ENCODE measurements around the gene FAM170B. TPM values are rescaled to one million over a fixed set of nuclear protein-coding genes. Genes with fewer than 3 reads are reported as not detected.
A peak's percentile ranks its signal among the peaks of the same experiment; 100 is the strongest.

The FAM170B gene
- total RNA-seq, 1 donor, result not detected

- no peaks in the 10 kb centered on the region for H3K27me3 ChIP-seq (ENCODE audit: insufficient read depth, low read length)
- H4K20me1 ChIP-seq (ENCODE audit: insufficient read depth, low read length), result no peaks in the 10 kb centered on the region
- TF ChIP-seq, protein P1, sequence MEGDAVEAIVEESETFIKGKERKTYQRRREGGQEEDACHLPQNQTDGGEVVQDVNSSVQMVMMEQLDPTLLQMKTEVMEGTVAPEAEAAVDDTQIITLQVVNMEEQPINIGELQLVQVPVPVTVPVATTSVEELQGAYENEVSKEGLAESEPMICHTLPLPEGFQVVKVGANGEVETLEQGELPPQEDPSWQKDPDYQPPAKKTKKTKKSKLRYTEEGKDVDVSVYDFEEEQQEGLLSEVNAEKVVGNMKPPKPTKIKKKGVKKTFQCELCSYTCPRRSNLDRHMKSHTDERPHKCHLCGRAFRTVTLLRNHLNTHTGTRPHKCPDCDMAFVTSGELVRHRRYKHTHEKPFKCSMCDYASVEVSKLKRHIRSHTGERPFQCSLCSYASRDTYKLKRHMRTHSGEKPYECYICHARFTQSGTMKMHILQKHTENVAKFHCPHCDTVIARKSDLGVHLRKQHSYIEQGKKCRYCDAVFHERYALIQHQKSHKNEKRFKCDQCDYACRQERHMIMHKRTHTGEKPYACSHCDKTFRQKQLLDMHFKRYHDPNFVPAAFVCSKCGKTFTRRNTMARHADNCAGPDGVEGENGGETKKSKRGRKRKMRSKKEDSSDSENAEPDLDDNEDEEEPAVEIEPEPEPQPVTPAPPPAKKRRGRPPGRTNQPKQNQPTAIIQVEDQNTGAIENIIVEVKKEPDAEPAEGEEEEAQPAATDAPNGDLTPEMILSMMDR (IDR thresholded peaks at IDR 0.05; ENCODE audit: extremely low read depth, low read depth, low read length), result no peak
- H3K79me2 ChIP-seq (ENCODE audit: insufficient read depth, low read length), result no peaks in the 10 kb centered on the region
- peaks cover 34% of the 10 kb centered on the region for H3K4me1 ChIP-seq (ENCODE audit: insufficient read depth, low read length)
- peak overlapping the region; percentile 71 for H3K4me2 ChIP-seq (ENCODE audit: insufficient read depth, low read length)
- DNase-seq (ENCODE audit: insufficient read length, low spot score, missing footprints), result no peak
- no peak overlapping the region for H3K4me3 ChIP-seq (ENCODE audit: insufficient read depth, low read length)
- H3K36me3 ChIP-seq (ENCODE audit: insufficient read depth, low read length), result no peaks in the 10 kb centered on the region
- H2AFZ ChIP-seq (ENCODE audit: low read length), result no peak overlapping the region
- peak overlapping the region; percentile 98 for H3K27ac ChIP-seq (ENCODE audit: low read depth, low read length)
- no peaks in the 10 kb centered on the region for H3K9me3 ChIP-seq (ENCODE audit: low read depth, low read length)
These were observed 6.7 kb upstream of the FAM170B start for GRCh38 chr10:49140304-49141177.

GRCh38 chr10:49139846-49140195, 6.0 kb upstream of the FAM170B start:
- no peaks in the 10 kb centered on the region for H3K36me3 ChIP-seq (ENCODE audit: insufficient read depth, low read length)
- H3K9me3 ChIP-seq (ENCODE audit: low read depth, low read length), result no peaks in the 10 kb centered on the region
- peak overlapping the region; percentile 98 for H3K27ac ChIP-seq (ENCODE audit: low read depth, low read length)
- no peaks in the 10 kb centered on the region for H3K27me3 ChIP-seq (ENCODE audit: insufficient read depth, low read length)
- H4K20me1 ChIP-seq (ENCODE audit: insufficient read depth, low read length), result no peaks in the 10 kb centered on the region
- H3K79me2 ChIP-seq (ENCODE audit: insufficient read depth, low read length), result no peaks in the 10 kb centered on the region
- peaks cover 34% of the 10 kb centered on the region for H3K4me1 ChIP-seq (ENCODE audit: insufficient read depth, low read length)
- H2AFZ ChIP-seq (ENCODE audit: low read length), result peak overlapping the region; percentile 5
- peak overlapping the region; percentile 43 for H3K4me3 ChIP-seq (ENCODE audit: insufficient read depth, low read length)
- peak overlapping the region; percentile 71 for H3K4me2 ChIP-seq (ENCODE audit: insufficient read depth, low read length)
- peak; percentile 96 for DNase-seq (ENCODE audit: insufficient read length, low spot score, missing footprints)
- TF ChIP-seq, protein P1 (IDR thresholded peaks at IDR 0.05; ENCODE audit: extremely low read depth, low read depth, low read length), result no peak

DNA sequence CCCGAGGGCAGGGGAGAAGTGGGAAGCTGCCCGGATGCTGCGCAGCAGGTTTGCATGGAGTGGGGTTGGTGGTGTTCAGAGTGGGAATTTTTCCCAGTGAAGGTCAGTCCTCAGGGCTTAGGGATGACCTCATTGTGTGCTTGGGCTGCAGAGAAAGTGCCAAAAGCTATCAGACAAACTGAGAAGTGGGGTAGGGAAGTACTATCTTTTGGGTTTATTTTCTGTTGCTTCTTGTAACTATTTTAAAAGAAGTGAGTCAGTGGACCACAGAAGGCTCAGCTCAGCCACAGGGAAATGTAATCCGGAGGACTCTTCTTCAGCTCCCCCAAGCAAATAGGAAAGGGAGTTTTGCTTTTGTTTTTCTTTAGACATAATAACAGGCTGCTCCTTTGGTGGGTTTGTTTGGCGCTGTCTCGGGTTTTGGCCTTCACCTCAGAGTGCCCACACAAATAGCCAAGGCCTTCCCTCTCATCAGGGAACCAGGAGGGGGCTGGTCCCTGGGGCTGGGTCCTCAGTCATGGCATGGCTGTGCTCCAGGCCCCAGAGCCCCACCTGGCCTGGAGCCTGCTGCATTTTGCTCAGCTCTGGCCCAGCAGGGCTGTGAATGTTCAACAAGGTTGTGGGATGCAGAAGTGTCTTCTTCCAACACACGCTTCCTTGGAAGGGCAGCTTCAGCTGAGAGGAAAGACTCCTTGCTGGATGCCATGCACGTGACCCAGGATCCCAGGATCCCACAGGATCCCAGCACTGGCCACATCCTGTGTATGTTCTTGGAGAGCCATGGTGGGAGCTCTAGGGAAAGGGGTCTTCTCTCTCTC, 5.4 kb upstream of the FAM170B start:
- TF ChIP-seq, protein P1 (IDR thresholded peaks at IDR 0.05; ENCODE audit: extremely low read depth, low read depth, low read length), result no peak
- peak overlapping the region; percentile 71 for H3K4me2 ChIP-seq (ENCODE audit: insufficient read depth, low read length)
- H3K4me1 ChIP-seq (ENCODE audit: insufficient read depth, low read length), result peaks cover 34% of the 10 kb centered on the region
- H3K9me3 ChIP-seq (ENCODE audit: low read depth, low read length), result no peaks in the 10 kb centered on the region
- H3K36me3 ChIP-seq (ENCODE audit: insufficient read depth, low read length), result no peaks in the 10 kb centered on the region
- H3K4me3 ChIP-seq (ENCODE audit: insufficient read depth, low read length), result peak overlapping the region; percentile 48
- peak overlapping the region; percentile 98 for H3K27ac ChIP-seq (ENCODE audit: low read depth, low read length)
- no peaks in the 10 kb centered on the region for H3K27me3 ChIP-seq (ENCODE audit: insufficient read depth, low read length)
- peak overlapping the region; percentile 5 for H2AFZ ChIP-seq (ENCODE audit: low read length)
- H4K20me1 ChIP-seq (ENCODE audit: insufficient read depth, low read length), result no peaks in the 10 kb centered on the region
- DNase-seq (ENCODE audit: insufficient read length, low spot score, missing footprints), result peak; percentile 93
- no peaks in the 10 kb centered on the region for H3K79me2 ChIP-seq (ENCODE audit: insufficient read depth, low read length)
